IMR-90 (cell line): ENCODE results near the gene PITX1. TPM values are rescaled to one million over a fixed set of nuclear protein-coding genes. Genes with fewer than 3 reads are reported as not detected.

Experiments
- ATAC-seq: fragments of 200-7000 bp; cut with Tn5 transposase; 2 replicates; pipeline ENCODE4 v1.9.1; 2020; ENCODE audit warnings: low read depth, mild to moderate bottlenecking, moderate library complexity
- BruUV-seq: library from RNA; stranded (reverse); fragments of 400-500 nt; replicated peaks from 2 replicates; lab custom pipeline; 2021; lab: Mats Ljungman, UMichigan
- CTCF ChIA-PET: fragments of 300-600 bp; formaldehyde crosslinking; extraction: SDS; loops from one replicate; lab custom pipeline; 2021; ENCODE audit warnings: antibody characterized with exemption; lab: Yijun Ruan, JAX
- POLR2A ChIA-PET: fragments of 300-600 bp; sonication (Branson Sonifier 250); formaldehyde crosslinking; loops from one replicate; lab custom pipeline; 2022; ENCODE audit warnings: antibody characterized with exemption; ENCODE audit not compliant: unreplicated experiment; lab: Charles Lee
- DNase-seq: peaks from one replicate; pipeline ENCODE4 v3.0.0; 2013
- H2AFZ ChIP-seq: replicated peaks from 2 replicates; pipeline ENCODE3; 2013; ENCODE audit warnings: low read length, mild to moderate bottlenecking; ENCODE audit not compliant: poor library complexity
- H2AK5ac ChIP-seq: 2 replicates; pipeline ENCODE4 v1.6.1; 2013; ENCODE audit warnings: low read depth, low read length, inconsistent platforms
- H2AK9ac ChIP-seq: replicated peaks from 2 replicates; pipeline ENCODE3; 2013; ENCODE audit warnings: mild to moderate bottlenecking, low read depth, low read length, moderate library complexity; ENCODE audit not compliant: poor library complexity
- H2BK120ac ChIP-seq: 2 replicates; pipeline ENCODE4 v1.6.1; 2013; ENCODE audit warnings: low read depth, low read length, inconsistent platforms
- H2BK15ac ChIP-seq: 3 replicates; pipeline ENCODE4 v1.6.1; 2013; ENCODE audit warnings: low read depth, low read length, inconsistent platforms
- H2BK20ac ChIP-seq: 2 replicates; pipeline ENCODE4 v1.6.1; 2013; ENCODE audit warnings: low read depth, mild to moderate bottlenecking, inconsistent platforms, low read length, moderate library complexity
- H2BK5ac ChIP-seq: 2 replicates; pipeline ENCODE4 v1.6.1; 2013; ENCODE audit warnings: mild to moderate bottlenecking, low read depth, low read length, inconsistent platforms; ENCODE audit not compliant: poor library complexity, severe bottlenecking
- H3K14ac ChIP-seq: replicated peaks from 2 replicates; pipeline ENCODE4 v1.6.1; 2013; ENCODE audit warnings: low read depth, low read length, inconsistent platforms
- H3K18ac ChIP-seq: 2 replicates; pipeline ENCODE4 v1.6.1; 2013; ENCODE audit warnings: low read depth, low read length, control low read depth
- H3K23ac ChIP-seq: 2 replicates; pipeline ENCODE4 v1.6.1; 2013; ENCODE audit warnings: low read depth, low read length, inconsistent platforms
- H3K27ac ChIP-seq: 2 replicates; pipeline ENCODE4 v1.5.1; 2013; ENCODE audit warnings: mild to moderate bottlenecking, control low read depth, low read length; ENCODE audit not compliant: insufficient read depth
- H3K27me3 ChIP-seq: 2 replicates; pipeline ENCODE4 v1.6.1; 2013; ENCODE audit warnings: low read length; ENCODE audit not compliant: control insufficient read depth, insufficient read depth
- H3K36me3 ChIP-seq: 2 replicates; pipeline ENCODE4 v1.6.1; 2013; ENCODE audit warnings: low read length, mixed read lengths; ENCODE audit not compliant: control insufficient read depth, insufficient read depth
- H3K4ac ChIP-seq: 2 replicates; pipeline ENCODE4 v1.6.1; 2013; ENCODE audit warnings: low read depth, low read length, inconsistent platforms
- H3K4me1 ChIP-seq: 2 replicates; pipeline ENCODE4 v1.6.1; 2013; ENCODE audit warnings: low read length, mixed read lengths; ENCODE audit not compliant: control insufficient read depth, insufficient read depth
- H3K4me2 ChIP-seq: 2 replicates; pipeline ENCODE4 v1.6.1; 2013; ENCODE audit warnings: low read depth, mild to moderate bottlenecking, control low read depth, low read length, moderate library complexity
- H3K4me3 ChIP-seq: 2 replicates; pipeline ENCODE4 v1.5.1; 2013; ENCODE audit warnings: low read depth, mild to moderate bottlenecking, control low read depth, low read length, moderate library complexity; ENCODE audit not compliant: insufficient read depth
- H3K56ac ChIP-seq: 2 replicates; pipeline ENCODE4 v1.6.1; 2013; ENCODE audit warnings: low read length, inconsistent platforms; ENCODE audit not compliant: insufficient read depth; ENCODE audit errors: extremely low read depth
- H3K79me1 ChIP-seq, 2 experiments: 2 replicates each; pipeline ENCODE4 v1.6.1; 2013; ENCODE audit warnings: low read length in 2 of 2, inconsistent platforms in 1 of 2, low read depth in 1 of 2
- H3K9ac ChIP-seq: 2 replicates; pipeline ENCODE4 v1.6.1; 2013; ENCODE audit warnings: low read depth, low read length, control low read depth
- H3K9me1 ChIP-seq: 2 replicates; pipeline ENCODE4 v1.6.1; 2013; ENCODE audit warnings: low read length, inconsistent platforms; ENCODE audit not compliant: insufficient read depth
- H3K9me3 ChIP-seq: 2 replicates; pipeline ENCODE4 v1.6.1; 2013; ENCODE audit warnings: low read length; ENCODE audit not compliant: control insufficient read depth, insufficient read depth
- H4K20me1 ChIP-seq: 2 replicates; pipeline ENCODE4 v1.6.1; 2013; ENCODE audit warnings: low read length, inconsistent platforms; ENCODE audit not compliant: insufficient read depth
- H4K5ac ChIP-seq: 2 replicates; pipeline ENCODE4 v1.6.1; 2013; ENCODE audit warnings: mild to moderate bottlenecking, low read depth, low read length, control low read depth
- H4K8ac ChIP-seq, 2 experiments: 2 replicates each; pipeline ENCODE4 v1.6.1; 2013; ENCODE audit warnings: low read depth in 2 of 2, low read length in 2 of 2, control low read depth in 1 of 2, inconsistent platforms in 1 of 2
- H4K91ac ChIP-seq: 2 replicates; pipeline ENCODE4 v1.6.1; 2013; ENCODE audit warnings: low read depth, low read length, inconsistent platforms; ENCODE audit not compliant: insufficient read depth
- RAD21 ChIP-seq: IDR thresholded peaks from 2 replicates; pipeline ENCODE4 v1.6.1; 2012; ENCODE audit warnings: low read length, improper control_type of control experiment
- RFX5 ChIP-seq: IDR thresholded peaks from 2 replicates; pipeline ENCODE4 v1.8.0; 2012; ENCODE audit warnings: low read depth, mild to moderate bottlenecking, low read length, moderate library complexity
- WGBS, 2 experiments: methylation state at CpG; one replicate each; pipeline versions ENCODE4 v1.1.5 to v1.1.7; 2013; ENCODE audit warnings: missing lambda C conversion rate in 2 of 2; ENCODE audit not compliant: insufficient read length in 1 of 2; ENCODE audit errors: extremely low coverage in 2 of 2; 5-methylcytosine and 5-hydroxymethylcytosine counted together
- dilution Hi-C: fragments of 300-500 bp; cut with HindIII; formaldehyde crosslinking; loops from one replicate; pipeline ENCODE4 v1.14.3; 2018; ENCODE audit warnings: low sequenced_read_pairs; ENCODE audit not compliant: unreplicated experiment
- in situ Hi-C: fragments of 300-500 bp; cut with MboI; formaldehyde crosslinking; loops from 3 replicates; pipeline ENCODE4 v1.14.3; 2019; ENCODE audit warnings: low sequenced_read_pairs, inconsistent platforms, mixed read lengths
- intact Hi-C: fragments of 100-400 bp; cut with micrococcal nuclease; formaldehyde crosslinking; loops from 2 replicates; pipeline ENCODE4 v1.10.0; 2022
- polyA plus RNA-seq, 3 experiments: library from polyadenylated mRNA; depleted of rRNA; stranded (reverse); fragments of >200 nt; gene quantifications; 2 replicates each; pipeline ENCODE4 v1.2.3, GENCODE V29; 2012; ENCODE audit warnings: low replicate concordance in 1 of 3
- total RNA-seq: library from RNA; depleted of rRNA; stranded (reverse); fragments of >200 nt; gene quantifications from 2 replicates; pipeline ENCODE4 v1.2.3, GENCODE V29; 2012
- TF ChIP-seq, protein P1 (sequence below): fragments of 150-350 bp; IDR thresholded peaks from 2 replicates; pipeline ENCODE4 v1.6.1; 2016; ENCODE audit warnings: low read depth, mild to moderate bottlenecking, low read length, moderate library complexity, borderline replicate concordance

Gene PITX1
- total and polyA plus RNA-seq, 2 of the 4 experiments (the other 2 are of a cell fraction) = 10.4 to 29.8 TPM

DNA sequence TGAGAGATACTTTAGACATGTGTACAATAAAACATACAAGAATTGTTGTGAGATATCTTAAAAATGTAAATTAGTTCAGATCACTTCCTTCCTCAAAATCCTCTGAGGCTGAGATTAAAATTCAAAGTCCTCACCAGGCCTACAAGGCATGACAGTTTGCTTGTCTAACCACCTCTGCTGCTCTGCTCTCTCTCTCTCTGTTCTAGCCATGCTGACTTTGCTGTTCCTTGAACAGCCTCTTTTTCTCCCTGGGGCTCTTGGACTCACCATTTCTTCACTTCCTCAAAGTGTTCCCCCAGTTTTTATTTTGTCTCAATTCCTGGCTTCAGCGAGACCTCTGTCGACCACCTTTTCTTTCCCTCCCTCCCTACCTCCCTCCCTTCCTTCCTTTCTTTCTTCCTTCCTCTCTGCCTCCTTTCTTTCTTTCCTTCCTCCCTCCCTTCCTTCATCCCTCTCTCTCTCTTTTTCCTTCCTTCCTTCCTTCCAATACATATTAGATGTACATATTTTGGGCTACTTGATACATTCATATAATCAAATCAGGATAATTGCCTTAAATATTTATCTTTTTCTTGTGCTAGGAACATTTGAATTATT is 39.4 kb downstream of the PITX1 start:
- no peak overlapping the region for H3K4me3 ChIP-seq
- intact Hi-C loops = loop anchor here (10.0 kb wide), 1 partner anchor 60 kb away; no protein-coding TSS in a partner anchor
- no peak overlapping the region for H3K14ac ChIP-seq
- BruUV-seq = no TSS peak
- POLR2A ChIA-PET = no interaction called here
- dilution Hi-C loops = no loop called here
- no peak overlapping the region for H3K27ac ChIP-seq
- no peak overlapping the region for H4K8ac ChIP-seq
- H3K4ac ChIP-seq = no peak overlapping the region
- no peak overlapping the region for H4K91ac ChIP-seq
- H3K9ac ChIP-seq = no peak overlapping the region
- no peak overlapping the region for H2BK20ac ChIP-seq
- H2AK5ac ChIP-seq = no peak overlapping the region
- H3K4me2 ChIP-seq = no peak overlapping the region
- H3K9me3 ChIP-seq = no peaks in the 10 kb centered on the region
- H3K36me3 ChIP-seq = no peaks in the 10 kb centered on the region
- no peaks in the 10 kb centered on the region for H3K79me1 ChIP-seq
- no peaks in the 10 kb centered on the region for H3K4me1 ChIP-seq
- no peak overlapping the region for H3K56ac ChIP-seq
- H4K20me1 ChIP-seq = no peaks in the 10 kb centered on the region
- CTCF ChIA-PET = no interaction called here
- H2AFZ ChIP-seq = no peak overlapping the region
- TF ChIP-seq RFX5 = no peak
- TF ChIP-seq RAD21 = no peak
- TF ChIP-seq, protein P1, sequence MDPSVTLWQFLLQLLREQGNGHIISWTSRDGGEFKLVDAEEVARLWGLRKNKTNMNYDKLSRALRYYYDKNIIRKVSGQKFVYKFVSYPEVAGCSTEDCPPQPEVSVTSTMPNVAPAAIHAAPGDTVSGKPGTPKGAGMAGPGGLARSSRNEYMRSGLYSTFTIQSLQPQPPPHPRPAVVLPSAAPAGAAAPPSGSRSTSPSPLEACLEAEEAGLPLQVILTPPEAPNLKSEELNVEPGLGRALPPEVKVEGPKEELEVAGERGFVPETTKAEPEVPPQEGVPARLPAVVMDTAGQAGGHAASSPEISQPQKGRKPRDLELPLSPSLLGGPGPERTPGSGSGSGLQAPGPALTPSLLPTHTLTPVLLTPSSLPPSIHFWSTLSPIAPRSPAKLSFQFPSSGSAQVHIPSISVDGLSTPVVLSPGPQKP = no peak
- no peaks in the 10 kb centered on the region for H3K9me1 ChIP-seq
- in situ Hi-C loops = no loop called here
- H2BK120ac ChIP-seq = no peak overlapping the region
- WGBS, 2 experiments = 83% methylated on average over 2 of the region's 2 CpGs; no CpG with 5 or more reads in 1 of the 2 experiments
- no peak overlapping the region for H2AK9ac ChIP-seq
- H2BK5ac ChIP-seq = no peak overlapping the region
- H4K5ac ChIP-seq = no peak overlapping the region
- no peak overlapping the region for H2BK15ac ChIP-seq
- H3K18ac ChIP-seq = no peak overlapping the region
- H3K27me3 ChIP-seq = no peaks in the 10 kb centered on the region
- no peak overlapping the region for H3K23ac ChIP-seq
- no peak for ATAC-seq
- no peak for DNase-seq
